GM21717 (cell line): ENCODE data around the gene SMAD5.

Experiments used
- ATAC-seq: cut with Tn5 transposase; IDR thresholded peaks from one replicate; pipeline ENCODE4 v1.9.1; 2021; ENCODE audit warnings: mild to moderate bottlenecking, moderate library complexity; ENCODE audit not compliant: unreplicated experiment

The SMAD5 gene

DNA sequence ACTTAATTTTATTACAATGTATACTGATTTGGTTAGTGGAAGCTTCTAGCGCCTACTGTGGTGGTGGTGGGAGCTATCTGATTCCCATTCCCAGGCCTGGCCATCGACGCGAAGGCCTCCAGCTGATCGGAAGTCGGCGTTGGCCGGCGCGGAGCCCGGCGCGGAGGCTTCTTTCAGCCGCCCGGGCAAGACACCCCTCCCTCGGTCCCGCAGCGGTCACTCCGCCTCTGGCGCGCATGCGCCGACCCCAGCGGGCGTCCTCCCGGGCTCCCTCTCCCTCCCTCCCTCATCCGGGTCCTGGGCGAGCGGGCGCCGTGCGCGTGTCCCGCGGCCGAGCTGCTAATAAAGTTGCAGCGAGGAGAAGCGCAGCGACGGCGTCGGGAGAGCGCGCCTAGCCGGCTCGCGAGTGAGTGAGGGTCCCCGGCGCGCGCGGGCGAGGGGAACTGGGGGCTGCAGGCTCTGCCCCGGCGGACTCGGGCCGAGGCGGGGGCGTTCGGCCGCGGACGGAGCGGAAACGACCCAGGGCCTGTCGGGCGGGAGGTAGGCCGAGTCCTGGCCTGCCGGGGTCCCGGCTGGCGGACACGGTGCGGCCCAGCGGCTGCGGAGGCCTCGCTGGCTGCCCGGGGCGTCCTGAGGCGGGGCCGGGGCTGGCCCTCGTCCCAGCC is at the start of gene SMAD5:
SMAD5 (plus strand) TSS at position 289 of the 665 bp plus-strand sequence. CDS start 20,916 bp downstream, outside the sequence.
- peak; percentile 88 for ATAC-seq

DNA sequence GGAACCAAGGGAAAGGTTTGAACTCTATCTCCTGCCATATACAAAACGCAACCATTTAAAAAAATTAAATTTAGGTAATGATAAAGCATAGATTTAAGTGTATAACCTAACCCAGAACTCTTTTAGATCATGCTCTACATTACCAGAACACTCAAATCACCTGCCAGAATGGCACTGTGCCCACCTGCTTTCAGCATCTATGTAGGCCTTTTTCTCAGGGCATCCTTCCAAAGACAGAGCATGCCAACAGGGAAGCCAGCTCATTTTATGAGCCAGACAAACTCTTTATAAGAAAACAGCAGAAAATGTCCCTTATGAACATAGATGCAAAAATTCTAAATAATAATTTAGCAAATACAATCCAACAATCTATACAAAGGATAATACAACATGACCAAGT is 47.9 kb upstream of the SMAD5 start:
- ATAC-seq, result no peak

DNA sequence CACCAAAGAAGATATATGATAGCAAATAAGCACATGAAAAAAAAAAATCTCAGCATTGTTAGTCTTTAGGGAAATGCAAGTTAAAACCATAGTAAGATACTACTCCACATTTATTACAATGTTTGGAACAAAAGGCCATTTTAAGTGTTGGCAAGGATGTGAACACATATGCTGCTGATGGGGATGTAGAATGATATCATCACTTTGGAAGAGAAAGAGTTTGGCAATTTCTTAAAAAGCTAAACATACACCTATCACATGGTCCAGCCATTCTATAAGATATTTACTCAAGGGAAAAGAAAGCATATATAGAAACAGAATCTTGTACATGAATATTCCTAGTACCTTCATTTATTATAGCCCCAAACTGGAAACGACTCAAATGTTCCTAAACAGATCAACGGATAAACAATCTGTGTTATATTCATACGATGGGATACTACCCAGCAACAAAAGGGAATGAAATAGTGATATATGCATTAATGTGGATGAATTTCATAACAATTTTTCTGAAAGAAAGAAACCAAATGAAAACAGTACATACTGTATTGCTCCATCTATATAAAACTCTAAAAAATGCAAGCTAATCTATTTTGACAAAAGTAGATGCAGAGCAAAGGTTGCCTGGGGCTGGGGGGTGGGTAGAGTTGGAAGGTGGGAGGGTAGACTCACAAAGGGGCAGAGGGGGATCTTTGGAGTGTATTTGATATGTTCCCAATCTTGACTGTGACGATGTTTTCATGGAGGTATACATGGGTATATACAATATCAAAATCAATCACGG is 45.7 kb upstream of the SMAD5 start:
- ATAC-seq, result no peak

DNA sequence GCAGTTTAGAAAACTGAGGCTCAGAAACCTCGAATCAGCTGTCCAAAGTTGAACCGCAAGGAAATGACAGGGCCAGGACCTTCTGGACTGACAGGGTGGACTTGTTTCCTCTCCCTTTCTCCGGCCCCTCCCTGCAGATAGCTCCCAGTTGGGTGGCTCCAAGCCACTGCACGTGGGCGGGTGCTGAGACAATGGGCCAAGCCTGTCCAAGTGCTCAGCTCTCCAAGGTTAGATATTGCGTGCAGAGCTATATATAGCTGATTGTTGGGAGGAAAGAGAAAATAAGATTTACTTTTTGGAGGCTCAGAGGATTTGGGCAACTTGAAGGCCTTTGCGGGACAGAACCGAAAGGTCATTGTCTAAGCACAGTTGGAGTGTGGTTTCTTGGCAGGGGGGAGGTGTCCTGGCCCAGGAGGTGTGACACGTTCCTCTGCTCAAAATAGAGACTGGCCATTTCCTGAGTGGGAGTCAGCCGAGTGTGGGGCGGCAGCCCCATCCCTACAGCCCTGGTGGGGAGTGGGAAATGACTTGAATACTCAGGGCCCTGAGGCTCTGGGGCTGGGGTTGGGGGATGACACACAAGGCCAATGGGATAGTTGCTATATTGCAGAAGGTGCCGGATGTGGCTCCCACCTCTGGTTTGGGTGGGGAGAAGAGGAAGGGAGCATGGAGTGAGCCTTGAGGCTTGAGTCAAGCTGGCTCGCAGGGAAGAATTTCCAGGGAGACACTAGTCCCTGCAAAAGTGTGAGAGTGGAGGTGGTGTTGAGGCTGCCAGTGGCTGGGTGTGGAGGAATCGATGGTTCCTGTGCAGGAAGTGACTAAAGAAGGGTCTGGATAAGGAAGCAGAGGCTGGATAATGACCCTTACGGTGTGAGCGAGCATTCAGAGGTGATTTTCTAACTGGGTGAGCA is 44.4 kb upstream of the SMAD5 start:
- ATAC-seq, result no peak

DNA sequence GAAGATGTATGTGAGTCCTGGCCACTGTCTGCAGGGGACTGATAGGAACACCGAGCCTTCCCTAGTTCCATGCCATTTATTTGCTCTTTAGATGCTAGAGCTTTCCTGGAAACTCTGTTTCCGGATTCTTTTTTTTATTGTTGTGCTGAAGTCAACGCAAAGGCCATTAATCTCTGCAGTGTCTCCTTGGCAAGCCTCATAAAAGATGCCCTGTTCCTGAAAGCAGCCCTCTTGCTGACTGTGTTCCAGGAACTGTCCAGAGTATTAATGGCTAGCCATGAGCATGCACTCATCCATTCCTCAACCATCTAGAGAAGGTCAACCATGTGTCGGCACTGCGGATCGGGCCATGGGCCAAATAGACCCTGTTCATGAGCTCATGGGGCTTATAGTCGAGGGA is 42.9 kb upstream of the SMAD5 start:
- no peak for ATAC-seq

DNA sequence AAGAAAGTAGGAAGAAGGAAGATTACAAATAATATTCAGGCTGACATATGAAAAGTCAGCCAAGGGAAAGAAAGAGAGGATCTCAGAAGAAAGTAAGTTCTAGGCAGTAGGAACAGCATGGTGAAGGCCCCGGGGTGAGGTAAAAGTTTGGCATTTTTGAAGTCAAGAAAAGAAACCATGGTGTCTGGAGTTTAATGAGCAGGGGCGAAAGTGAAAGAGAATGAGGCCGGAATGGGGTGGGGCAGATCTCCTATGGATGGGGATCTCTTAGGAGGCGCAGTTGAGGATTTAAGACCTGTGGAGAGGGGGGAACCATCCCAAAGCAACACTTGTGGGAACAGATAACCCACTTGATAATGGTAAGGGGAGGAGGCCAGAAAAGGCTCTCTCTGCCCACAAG is 42.3 kb upstream of the SMAD5 start:
- no peak for ATAC-seq

DNA sequence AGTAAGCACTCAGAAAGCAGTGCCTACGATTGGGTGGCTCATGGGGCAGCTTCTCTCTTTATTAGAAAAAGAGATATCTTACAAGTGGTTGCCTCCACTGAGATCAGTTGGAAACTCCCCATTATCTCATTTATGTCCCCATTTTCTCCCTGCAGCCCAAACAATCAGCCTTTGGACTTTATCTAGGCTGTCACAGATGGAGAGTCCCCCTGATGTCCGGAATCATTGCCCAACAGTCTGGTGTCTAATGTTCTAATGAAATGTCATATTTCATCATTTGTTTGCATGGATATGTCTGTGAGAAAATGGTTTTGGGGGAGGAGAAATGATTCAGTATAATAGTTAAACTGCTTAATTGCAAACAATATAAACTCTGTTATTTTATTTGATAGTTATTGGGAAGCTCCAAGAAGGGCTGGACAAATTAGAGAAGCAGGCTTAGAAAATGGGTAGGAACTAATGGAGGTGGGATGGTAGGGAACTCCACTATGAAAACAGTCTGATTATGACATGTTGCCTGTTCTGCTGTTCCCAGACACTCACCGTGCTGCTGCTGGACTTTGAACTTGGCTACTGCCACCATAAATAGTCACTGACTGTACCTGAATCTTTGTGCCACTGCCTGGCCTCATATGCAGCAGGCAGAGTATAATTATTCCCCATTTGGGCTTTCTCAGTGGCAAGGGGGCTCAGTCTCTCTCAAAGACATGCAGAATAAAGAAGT is 38.3 kb upstream of the SMAD5 start:
- no peak for ATAC-seq

DNA sequence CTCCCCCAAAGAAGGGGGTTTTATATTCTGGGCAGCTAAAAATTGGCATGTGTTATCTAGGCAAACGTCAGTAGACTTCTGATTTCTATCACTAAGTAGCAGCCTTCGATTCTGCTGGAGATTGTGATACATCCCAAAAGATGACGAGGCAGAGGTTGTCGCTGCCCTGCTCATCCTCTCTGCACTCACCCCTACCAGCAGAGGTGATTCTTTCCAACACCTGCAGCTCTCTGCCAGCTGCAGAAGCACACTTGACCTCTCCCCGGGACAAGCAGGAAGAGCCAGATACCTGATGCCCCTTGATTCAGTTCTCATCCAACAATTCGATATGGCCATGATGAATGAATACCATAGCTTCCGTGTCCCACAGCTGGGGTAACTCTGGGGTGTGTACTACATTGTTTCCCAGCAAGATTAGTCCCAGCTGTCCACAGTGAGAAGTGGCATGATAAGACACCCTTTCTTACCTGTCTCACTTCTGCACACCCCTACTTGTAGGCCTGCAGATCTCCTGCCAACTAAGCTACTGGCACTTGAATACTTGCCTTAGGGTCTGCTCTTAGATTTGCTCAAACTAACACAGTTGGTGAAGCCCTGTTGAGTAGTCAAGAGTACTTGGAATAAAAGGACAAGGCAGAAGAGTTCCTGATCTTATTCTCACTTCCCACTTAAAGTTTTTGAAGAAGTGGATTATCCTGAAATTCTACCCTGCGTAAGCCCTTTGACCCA is 37.6 kb upstream of the SMAD5 start:
- no peak for ATAC-seq

DNA sequence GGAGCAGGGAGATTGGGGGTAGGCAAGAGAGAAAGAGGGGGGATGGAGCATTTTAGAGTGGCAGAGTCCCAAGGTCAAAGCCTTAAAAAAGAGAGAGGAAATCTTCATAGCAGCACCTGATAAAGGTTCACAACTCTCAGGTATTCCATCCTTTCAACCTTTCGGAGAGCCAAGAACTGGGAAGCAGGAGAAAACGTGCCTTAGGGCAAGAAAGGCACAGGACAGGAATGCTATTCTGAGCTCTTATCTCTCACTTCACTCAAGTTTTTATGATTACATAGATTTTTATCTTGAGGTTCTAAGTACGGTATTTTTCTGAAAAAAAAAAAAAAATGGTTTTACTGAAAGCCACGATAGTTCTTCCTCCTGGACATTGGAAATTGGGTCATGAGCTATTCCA is 34.5 kb upstream of the SMAD5 start:
- no peak for ATAC-seq

DNA sequence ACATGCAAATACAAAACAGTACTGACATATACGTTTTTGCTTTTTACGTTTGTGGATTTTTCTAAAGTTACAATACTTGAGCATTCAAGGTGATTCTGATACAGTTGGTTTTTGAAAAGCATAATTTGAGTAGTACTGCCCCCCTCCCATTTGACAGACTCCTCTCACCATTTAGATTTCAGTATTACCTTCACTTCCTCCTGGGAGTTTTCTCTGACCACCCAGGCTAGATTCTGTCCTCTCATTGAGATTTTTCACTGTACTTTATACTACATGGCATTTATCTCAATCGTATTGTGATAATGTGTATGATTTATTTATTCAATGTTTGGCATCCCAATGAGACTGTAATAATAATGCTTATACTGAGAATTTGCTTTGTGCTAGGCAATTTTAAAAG is 32.8 kb upstream of the SMAD5 start:
- ATAC-seq, result no peak

DNA sequence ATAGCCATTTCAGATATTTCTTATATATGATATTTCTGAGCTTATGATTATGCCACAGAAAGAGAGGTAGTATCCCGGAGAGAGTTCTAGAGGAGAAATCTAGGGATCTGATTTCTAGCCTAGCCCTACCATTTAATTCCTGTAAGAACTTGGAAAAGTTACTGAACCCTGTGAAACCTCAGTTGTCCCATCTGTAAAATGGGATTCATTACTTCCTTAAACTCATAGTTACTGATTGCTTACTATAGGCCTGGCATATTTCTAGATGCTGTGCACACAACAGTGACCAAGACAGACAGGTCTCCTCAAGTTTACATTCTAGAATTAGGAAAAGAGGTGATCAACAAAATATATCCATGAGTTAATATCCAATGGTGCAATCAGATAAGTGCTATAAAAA is 30.8 kb upstream of the SMAD5 start:
- no peak for ATAC-seq

DNA sequence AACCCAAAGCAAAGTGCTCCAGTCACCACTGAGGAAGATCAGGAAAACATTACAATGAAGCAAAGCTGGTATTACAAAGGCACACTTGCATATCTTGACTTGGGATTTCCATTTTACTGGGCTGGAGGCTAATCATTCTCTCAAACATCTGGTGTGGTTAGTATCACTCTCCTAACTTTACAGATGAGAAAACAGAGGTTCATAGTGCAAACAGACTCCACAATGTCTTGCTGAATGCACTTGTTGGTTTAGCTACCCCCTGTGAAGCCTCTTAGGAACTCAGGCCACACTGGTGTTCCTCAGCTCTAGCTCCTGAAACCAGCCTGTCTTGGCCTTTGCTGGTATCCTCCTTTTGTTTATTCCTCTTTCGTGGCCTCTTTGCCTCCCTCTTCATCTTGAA is 29.5 kb upstream of the SMAD5 start:
- ATAC-seq, result peak; percentile 52

DNA sequence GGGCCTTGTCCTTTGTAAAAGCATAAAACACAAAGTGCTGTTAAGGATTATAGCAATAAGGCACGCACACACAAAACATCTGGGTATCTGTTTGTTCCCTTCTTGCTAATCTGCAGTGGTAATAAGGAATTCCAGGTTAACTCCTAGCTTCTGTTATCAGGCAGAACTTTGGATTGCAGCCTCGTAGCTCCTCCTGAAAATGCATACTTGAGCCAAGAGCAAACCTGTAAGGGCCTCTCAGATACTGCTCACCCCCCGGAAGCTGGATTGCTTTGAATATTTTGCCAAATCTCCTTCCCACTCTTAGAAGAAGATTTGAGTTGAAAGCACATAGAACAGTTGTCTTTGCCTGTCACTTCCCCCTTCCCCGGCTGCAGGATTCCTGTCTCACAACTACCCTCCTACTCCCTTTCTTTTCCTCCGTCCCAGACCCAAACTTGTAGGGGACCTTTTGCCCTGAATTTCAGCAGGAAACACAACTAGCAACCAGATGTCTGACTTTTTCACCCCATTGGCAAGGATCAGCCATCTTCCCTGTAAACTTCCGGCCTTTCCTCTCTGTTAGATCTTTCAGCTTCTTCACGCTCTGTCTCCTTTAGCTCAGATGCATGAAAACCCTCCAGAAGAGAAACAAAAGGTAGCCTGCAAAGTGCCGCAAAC is 28.2 kb upstream of the SMAD5 start:
- no peak for ATAC-seq

DNA sequence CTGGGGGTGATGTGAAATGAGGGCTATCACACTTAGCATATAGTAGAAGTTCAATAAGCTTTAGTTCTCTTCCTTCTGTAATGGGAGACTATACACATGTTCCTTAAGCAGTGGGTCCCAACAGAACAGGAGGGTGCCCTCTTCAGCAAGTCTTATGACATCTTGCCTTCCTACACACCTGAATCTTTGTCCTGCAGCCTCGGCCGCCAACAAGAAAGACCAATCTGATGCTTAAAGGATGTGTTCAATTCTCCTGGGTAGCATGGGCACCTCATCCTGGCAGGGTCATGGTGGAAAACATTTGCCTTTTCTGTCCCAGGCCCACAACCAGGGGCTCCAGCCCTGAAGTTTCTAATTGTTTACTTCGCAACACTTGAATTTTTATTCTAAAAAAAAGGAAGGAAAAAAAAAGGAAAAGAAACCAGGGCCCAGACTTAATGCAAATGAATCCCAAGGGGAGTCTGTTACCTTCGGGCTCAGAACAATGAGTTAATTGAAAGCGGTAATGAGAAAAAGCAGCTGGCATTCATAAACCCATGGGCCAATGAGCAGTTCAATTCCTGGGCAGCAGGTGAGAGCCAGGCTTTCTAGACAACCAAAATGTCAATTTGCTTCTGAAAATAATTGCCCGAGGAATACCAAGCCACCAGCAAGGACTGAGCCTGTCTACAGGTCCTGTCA is 26.2 kb upstream of the SMAD5 start:
- ATAC-seq, result no peak

DNA sequence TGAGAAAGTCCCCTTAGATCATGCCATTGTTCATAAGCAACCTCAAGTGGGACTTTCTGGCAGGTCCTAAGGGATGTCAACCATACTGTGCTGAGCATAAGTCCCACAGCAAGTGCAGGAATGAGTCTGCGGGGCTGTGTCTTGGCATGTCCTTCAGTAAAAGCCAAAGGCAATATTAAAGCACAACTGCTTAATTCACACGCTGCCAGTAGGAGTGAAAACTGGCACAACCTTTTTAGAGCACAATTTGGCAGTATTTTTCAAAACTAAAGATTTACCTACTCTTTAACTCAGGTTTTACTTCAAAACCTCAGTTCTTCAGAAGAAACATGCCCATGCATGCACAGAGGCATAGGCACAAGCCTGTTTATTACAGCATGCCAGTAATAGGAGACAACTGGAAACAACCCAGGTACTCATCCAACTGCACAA is 24.4 kb upstream of the SMAD5 start:
- ATAC-seq, result peak; percentile 75

DNA sequence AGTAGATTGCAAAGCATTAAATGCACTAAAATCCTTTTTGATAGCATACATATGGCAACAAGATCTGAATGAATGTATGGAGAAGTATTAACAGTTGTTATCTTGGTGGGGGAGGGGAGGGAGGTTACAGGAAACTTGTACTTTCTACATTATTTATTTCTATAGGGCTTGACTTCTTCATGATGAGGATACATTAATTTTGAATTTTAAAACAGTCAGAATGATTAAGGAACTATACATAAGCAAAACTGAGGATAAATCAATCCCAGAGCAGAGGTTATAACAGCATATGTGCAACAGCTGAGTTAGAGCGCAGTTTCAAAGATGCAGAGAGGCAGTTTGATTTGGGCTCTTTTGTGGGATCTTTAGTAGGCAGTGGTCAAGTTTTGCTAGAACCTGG is 23.9 kb upstream of the SMAD5 start:
- ATAC-seq, result no peak

DNA sequence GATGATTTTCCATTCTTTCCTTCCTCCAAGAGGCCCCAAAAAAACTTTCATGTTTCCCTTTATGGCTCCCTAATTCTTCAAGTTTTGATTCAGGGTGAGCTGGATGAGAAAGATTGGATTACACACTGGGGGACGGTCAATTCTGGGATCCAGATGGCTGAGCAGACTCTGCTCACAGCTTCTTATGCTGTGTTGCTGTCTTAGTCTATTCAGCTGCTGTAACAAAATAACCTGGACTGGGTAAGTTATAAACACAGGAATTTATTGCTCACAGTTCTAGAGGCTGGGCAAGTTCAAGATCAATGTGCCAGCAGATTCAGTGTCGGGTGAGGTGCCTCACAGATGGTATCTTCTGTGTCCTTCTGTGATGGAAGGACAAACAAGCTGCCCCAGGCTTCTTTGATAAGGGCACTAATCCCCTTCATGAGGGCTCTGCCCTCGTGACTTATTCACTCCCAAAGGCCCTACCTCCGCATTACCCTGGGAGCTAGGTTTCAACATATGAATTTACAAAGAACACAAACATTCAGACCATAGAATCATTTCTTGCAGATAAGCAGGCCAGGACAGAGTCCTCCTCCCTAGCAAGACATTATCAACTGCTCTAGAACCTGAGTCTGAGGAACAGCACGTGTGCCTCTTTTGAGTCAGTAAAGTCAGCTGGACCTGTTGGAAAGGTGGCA is 23.1 kb upstream of the SMAD5 start:
- no peak for ATAC-seq

DNA sequence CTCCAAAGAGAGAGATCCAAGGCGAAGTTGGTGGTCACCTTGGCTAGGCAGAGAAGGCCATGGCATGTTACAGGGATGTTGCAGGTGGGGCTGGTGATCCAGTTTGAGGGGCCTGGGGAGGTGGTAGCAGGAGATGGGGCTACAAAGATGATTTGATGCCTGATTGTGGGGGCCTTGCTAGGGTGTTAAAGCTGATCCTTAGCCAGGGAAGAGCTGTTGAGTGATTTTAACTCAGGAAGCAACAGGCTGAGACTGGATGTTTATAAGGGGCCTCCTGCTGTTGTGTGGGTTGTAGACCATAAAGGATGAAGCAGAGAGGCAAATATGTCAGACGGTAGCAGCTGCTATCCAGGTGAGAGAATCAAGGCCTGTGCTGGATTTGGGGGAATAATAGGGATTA is 19.0 kb upstream of the SMAD5 start:
- no peak for ATAC-seq
